Ishikawa (cell line): ENCODE data around the gene SIRT2.

Source experiments
- CEBPB ChIP-seq: IDR thresholded peaks from 2 replicates; pipeline ENCODE4 v1.6.1; 2012
- CREB1 ChIP-seq: IDR thresholded peaks from 2 replicates; pipeline ENCODE4 v1.6.1; 2012; ENCODE audit warnings: low read depth
- EGR1 ChIP-seq: IDR thresholded peaks from 2 replicates; pipeline ENCODE4 v1.6.1; 2012
- EP300 ChIP-seq: IDR thresholded peaks from 2 replicates; pipeline ENCODE4 v1.6.1; 2012; ENCODE audit warnings: borderline replicate concordance
- FOXM1 ChIP-seq: IDR thresholded peaks from 2 replicates; pipeline ENCODE4 v1.6.1; 2012; ENCODE audit warnings: low read depth, borderline replicate concordance
- NFIC ChIP-seq: IDR thresholded peaks from 2 replicates; pipeline ENCODE4 v1.6.1; 2012
- RAD21 ChIP-seq: IDR thresholded peaks from 2 replicates; pipeline ENCODE4 v1.6.1; 2012; ENCODE audit warnings: low read depth
- REST ChIP-seq: IDR thresholded peaks from 2 replicates; pipeline ENCODE4 v1.6.1; 2012; ENCODE audit warnings: low read depth, mild to moderate bottlenecking
- TAF1 ChIP-seq: IDR thresholded peaks from 2 replicates; pipeline ENCODE4 v1.6.1; 2012; ENCODE audit warnings: low read depth, mild to moderate bottlenecking
- TCF12 ChIP-seq: IDR thresholded peaks from 2 replicates; pipeline ENCODE4 v1.6.1; 2012; ENCODE audit warnings: low read depth
- TEAD4 ChIP-seq: IDR thresholded peaks from 2 replicates; pipeline ENCODE4 v1.6.1; 2012
- YY1 ChIP-seq: IDR thresholded peaks from 2 replicates; pipeline ENCODE4 v1.6.1; 2012; ENCODE audit warnings: low read depth
- ZBTB7A ChIP-seq: IDR thresholded peaks from 2 replicates; pipeline ENCODE4 v1.6.1; 2012; ENCODE audit warnings: low read depth
- TF ChIP-seq, protein P1 (sequence below): IDR thresholded peaks from 2 replicates; pipeline ENCODE4 v1.6.1; 2012
- TF ChIP-seq, protein P2 (sequence below): IDR thresholded peaks from 2 replicates; pipeline ENCODE4 v1.6.1; 2012

Gene SIRT2

GRCh38 chr19:38840583-38840968 is 58.8 kb downstream of the SIRT2 start:
- TF ChIP-seq EGR1 (no peak), NFIC (no peak), TAF1 (no peak), YY1 (no peak), FOXM1 (no peak), EP300 (no peak), CEBPB (no peak), TCF12 (no peak), REST (no peak)
- TF ChIP-seq, protein P1, sequence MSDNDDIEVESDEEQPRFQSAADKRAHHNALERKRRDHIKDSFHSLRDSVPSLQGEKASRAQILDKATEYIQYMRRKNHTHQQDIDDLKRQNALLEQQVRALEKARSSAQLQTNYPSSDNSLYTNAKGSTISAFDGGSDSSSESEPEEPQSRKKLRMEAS: no peak

GRCh38 chr19:38839816-38840582 is 59.4 kb downstream of the SIRT2 start:
- TF ChIP-seq CEBPB (no peak), FOXM1 (no peak), TCF12 (no peak), NFIC (no peak), YY1 (no peak), TEAD4 (no peak), REST (no peak), RAD21 (no peak), ZBTB7A (no peak), CREB1 (no peak), EGR1 (no peak), TAF1 (no peak)
- TF ChIP-seq, protein P2, sequence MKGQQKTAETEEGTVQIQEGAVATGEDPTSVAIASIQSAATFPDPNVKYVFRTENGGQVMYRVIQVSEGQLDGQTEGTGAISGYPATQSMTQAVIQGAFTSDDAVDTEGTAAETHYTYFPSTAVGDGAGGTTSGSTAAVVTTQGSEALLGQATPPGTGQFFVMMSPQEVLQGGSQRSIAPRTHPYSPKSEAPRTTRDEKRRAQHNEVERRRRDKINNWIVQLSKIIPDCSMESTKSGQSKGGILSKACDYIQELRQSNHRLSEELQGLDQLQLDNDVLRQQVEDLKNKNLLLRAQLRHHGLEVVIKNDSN: no peak
- TF ChIP-seq, protein P1: no peak

- TF ChIP-seq TEAD4 (no peak), ZBTB7A (no peak), TCF12 (no peak), NFIC (no peak), CREB1 (no peak), EP300 (no peak), RAD21 (no peak), CEBPB (no peak), REST (no peak), YY1 (no peak), EGR1 (no peak), TAF1 (no peak), FOXM1 (no peak)
- TF ChIP-seq, protein P1: no peak
- TF ChIP-seq, protein P2: no peak
Measured at GRCh38 chr19:38838986-38839761, 60.2 kb downstream of the SIRT2 start.
